ENCODE measurements around the gene RUBCN.
A peak's percentile ranks its signal among the peaks of the same experiment; 100 is the strongest.
"Not testable (repeated sequence)": the region's sequence is repeated elsewhere in the genome, so short reads cannot be mapped to it uniquely, and the experiment has no call there.

The RUBCN gene

GRCh38 chr3:197734667-197735318, 1.9 kb downstream of the RUBCN start:
- no peak for DNase-seq (ENCODE audit: low spot score)

- DNase-seq (ENCODE audit: low spot score) = no peak
Observed at GRCh38 chr3:197733042-197733441, 3.7 kb downstream of the RUBCN start.

DNA sequence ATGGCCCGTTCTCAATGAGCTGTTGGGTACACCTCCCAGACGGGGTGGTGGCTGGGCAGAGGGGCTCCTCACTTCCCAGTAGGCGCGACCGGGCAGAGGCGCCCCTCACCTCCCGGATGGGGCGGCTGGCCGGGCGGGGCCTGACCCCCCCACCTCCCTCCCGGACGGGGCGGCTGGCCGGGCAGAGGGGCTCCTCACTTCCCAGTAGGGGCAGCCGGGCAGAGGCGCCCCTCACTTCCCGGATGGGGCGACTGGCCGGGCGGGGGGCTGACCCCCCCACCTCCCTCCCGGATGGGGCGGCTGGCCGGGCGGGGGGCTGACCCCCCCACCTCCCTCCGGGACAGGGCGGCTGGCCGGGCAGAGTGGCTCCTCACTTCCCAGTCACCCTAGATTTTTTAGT, 5.2 kb downstream of the RUBCN start:
- DNase-seq (ENCODE audit: low spot score) = not testable (repeated sequence)

DNA sequence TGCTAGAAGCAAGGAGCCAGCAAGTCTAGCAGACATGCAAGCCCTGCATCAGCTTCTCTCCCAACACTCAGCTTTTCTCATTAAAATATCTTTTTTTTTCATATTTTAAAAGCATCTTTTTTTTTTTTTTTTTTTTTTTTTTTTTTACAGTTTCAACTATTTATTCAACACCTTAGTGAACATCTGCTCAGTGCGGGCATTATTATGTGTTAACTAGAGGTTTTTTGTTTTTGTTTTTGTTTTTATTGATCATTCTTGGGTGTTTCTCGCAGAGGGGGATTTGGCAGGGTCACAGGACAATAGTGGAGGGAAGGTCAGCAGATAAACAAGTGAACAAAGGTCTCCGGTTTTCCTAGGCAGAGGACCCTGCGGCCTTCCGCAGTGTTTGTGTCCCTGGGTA, 5.9 kb downstream of the RUBCN start:
- DNase-seq (ENCODE audit: low spot score) = not testable (repeated sequence)

DNA sequence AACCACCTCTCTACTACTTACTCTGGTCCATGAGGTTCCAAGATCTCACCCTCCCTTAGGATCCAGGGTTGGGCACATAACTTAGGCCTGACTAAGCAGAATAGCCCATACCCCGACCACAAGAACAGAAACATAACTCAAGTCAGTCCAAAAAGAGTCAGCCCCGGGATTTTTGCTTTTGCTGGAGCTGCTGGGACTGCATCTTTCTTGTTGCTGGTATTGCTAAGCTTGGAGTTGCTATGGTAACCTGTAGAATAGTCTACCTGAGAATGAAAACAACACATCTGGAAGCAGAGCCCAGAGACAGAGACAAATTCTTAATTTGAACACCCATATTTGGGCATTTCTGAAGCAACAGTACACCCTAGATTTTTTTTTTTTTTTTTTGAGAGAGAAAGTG, 6.5 kb downstream of the RUBCN start:
- DNase-seq (ENCODE audit: low spot score) = no peak

GRCh38 chr3:197728487-197728886, 8.2 kb downstream of the RUBCN start:
- DNase-seq (ENCODE audit: low spot score) = no peak

DNA sequence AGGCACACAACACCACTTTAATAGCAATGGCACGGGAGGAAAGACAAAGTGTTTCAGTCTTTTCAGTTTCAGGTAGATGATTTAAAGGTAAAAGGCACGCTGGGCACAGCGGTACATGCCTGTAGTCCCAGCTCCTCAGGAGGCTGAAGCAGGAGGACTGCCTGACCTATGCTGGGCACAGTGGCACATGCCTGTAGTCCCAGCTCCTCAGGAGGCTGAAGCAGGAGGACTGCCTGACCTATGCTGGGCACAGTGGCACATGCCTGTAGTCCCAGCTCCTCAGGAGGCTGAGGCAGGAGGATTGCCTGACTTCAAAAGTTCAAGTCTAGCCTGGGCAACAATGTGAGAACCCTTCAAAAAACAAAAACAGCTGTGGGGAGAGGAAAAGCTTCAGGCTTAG, 8.8 kb downstream of the RUBCN start:
- DNase-seq (ENCODE audit: low spot score) = not testable (repeated sequence)

DNA sequence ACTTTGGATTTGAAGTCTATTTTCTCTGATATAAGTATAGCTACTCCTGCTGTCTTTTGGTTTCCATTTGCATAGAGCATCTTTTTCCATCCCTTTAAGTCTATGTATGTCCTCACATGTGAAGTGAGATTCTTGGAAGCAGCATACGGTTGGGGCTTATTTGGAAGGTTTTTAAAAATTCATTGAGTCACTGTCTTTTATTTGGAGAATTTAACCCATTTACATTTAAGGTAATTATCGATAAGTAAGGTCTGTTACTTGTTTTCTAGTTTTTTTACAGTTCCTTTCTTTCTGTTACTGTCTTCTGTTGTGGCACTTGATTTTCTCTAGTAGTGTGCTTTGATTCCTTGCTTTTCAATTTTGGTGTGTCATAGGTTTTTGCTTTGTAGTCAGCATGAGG, 14.0 kb downstream of the RUBCN start:
- DNase-seq (ENCODE audit: low spot score) = no peak

DNA sequence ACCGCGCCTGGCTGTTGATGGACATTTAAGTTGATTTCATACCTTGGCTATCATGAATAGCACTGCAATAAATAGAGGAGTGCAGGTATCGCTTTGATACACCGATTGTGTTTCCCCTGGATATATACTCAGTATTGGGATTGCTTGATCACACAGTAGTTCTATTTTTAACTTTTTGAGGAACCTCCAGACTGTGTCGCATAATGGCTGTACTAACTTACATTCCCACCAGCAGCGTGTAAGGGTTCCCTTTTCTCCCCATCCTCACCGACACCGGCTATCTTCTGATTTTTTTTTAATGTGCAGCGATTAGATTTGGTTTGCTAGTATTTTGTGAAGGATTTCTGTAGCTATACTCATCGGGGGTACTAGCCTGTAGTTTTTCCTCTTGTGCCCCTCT, 16.0 kb downstream of the RUBCN start:
- DNase-seq (ENCODE audit: low spot score) = no peak

- no peak for DNase-seq (ENCODE audit: low spot score)
Observed at GRCh38 chr3:197718891-197719290, 17.8 kb downstream of the RUBCN start.

DNA sequence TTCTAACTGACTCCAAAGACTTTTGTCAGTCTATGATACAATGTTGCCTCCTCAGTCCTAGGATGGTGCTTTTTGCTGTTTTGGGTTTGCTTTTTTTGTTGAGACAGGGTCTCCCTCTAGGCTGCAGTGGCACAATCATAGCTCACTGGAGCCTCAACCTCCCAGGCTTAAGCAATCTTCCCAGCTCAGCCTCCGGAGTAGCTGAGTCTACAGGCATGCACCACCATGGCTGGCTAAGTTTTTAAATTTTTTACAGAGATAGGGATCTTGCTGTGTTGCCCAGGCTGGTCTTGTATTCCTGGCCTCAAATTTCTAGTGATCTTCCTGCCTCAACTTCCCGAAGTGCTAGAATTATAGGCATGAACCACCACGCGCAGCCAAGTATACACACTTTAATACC, 22.5 kb downstream of the RUBCN start:
- DNase-seq (ENCODE audit: low spot score) = no peak

- DNase-seq (ENCODE audit: low spot score) = no peak
Observed at GRCh38 chr3:197713477-197713822, 23.3 kb downstream of the RUBCN start.

DNA sequence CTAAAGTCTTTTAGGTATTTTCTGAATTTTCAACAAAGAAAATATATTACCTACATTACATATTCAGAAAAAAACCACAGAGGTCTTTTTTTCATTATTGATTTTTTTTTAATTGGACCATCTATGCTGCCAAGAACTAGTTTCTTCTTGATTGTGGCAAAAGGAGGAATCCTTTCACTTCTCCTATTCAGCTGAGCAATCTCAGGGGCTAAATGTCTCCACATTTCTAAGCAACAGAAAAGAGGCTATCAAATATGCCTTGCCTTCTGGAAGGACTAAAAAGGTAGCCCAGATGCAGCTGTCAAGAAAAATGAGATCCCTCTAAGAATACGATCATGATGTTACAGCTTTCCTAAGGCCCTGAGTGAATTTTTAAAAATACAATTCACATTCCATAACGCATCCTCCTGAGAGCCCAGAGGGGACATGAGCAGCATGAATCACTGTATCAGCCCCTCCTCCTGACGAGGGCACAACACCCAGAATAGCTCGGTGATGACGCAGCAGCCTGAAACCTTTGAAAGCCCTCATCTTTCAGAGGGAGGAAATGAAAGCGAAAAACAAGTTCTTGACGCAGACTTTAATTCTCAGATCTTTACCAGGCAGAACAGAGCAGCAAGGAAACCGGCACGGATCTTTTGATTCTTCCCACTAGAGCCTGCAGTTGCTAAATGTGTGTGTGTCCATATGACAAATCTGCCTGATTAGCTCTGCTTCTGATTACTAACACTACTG, 24.6 kb downstream of the RUBCN start:
- DNase-seq (ENCODE audit: low spot score) = peak; percentile 96

DNA sequence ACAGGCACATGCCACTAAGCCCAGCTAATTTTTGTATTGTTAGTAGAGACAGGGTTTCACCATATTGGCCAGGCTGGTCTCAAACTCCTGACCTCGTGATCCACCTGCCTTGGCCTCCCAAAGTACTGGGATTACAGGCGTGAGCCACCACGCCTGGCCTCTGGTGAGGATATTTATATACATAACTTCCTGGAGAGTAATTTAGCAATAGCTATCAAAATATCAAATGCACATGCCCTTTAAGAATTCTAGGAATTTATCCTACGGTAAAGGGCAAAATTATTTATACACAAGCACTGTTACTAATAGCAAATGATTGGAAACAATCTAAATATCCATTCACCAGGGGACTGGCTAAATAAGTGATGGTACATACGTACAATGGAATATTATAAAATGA, 25.7 kb downstream of the RUBCN start:
- DNase-seq (ENCODE audit: low spot score) = not testable (repeated sequence)

DNA sequence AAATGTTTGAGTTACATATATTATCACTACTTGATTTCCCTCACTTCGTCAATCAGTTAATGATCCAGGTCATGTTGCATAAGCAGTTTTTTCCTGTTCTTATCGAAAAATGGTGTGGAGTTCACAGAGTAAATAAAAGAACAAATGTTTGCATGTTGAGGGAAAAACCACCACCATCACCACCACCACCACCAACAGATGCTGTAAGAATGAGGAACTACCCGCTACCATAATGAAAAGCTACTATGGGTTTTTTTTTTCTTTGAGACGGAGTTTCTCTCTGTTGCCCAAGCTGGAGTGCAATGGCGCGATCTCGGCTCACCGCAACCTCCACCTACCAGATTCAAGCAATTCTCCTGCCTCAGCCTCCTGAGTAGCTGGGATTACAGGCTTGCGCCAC, 27.6 kb downstream of the RUBCN start:
- no peak for DNase-seq (ENCODE audit: low spot score)

GRCh38 chr3:197706658-197707057, 30.0 kb downstream of the RUBCN start:
- DNase-seq (ENCODE audit: low spot score) = no peak

DNA sequence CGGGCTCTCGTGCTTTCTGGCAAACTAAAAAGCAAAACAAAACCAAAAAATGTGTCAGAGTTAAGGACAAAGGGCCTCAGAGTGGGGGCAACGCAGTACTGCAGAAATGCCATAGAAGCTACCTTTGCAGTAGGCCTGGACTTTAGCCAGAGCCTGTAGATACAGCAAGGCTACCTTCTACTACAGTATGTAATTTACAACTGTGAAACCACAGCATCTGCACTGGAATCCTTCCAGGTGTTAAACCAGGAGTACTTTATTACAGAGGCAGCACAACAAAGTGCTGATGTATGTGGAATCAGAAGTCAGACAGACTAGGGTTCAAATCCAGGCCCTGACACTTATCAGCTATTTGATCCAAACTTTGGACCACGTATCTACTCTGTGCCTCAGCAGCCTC, 34.9 kb downstream of the RUBCN start:
- DNase-seq (ENCODE audit: low spot score) = no peak

DNA sequence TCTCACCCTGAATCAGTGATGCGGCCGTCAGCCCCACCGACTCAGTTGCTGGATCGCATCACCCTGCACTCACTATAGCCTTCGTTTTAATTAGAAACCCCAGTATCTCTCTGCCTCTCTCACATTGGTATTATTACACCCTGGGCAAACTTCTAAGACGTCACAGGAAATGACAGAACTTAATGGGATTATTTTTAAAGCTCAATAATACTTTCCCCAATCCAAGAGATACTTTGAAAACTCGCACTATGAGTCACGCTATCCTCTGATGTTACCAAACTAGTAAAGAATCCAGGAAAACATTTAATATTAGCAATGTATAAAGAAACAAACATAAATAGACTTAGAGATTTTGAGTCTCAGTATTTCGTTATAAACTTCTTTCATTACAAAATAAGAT, 36.6 kb downstream of the RUBCN start:
- DNase-seq (ENCODE audit: low spot score) = no peak

DNA sequence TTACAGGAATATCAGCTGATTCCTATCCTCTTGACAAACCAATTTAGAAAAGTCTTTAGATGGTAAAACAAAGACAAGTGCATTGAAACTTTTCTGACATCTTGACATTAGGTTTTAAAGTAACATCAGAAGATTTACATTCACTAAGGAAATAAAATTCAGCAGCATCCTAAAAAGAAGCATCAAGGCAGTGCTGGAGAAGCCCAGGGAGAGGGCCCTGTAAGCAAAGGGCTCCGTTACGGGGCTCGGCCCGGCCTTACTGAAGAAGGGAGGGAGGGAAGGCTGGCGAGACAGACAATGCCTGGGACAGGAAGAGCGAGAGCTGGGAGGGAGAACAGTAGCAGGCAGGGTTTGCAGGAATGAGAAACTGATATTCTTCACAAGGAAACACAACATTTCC, 39.3 kb downstream of the RUBCN start:
- DNase-seq (ENCODE audit: low spot score) = no peak

DNA sequence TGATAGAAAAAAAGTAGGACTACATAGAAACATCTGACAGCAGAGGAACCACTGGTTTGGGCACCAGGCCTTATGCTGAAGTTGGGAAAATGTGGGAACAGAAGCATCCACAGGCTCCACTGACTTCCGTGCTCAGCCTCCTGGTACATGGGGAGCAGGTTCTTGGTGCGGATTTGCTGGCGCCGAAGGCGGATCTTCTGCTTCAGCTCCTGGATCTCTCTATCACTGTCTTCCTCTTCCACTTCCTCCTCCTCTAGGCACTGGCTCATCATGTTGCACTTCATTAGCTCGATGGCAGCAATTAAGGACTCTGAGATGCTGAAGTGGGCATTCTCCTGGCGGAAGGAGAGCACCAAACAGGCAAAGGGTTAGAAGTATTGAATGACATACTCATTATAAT, 42.5 kb downstream of the RUBCN start:
- DNase-seq (ENCODE audit: low spot score) = no peak

GRCh38 chr3:197692641-197693040, 44.1 kb downstream of the RUBCN start:
- DNase-seq (ENCODE audit: low spot score) = no peak

DNA sequence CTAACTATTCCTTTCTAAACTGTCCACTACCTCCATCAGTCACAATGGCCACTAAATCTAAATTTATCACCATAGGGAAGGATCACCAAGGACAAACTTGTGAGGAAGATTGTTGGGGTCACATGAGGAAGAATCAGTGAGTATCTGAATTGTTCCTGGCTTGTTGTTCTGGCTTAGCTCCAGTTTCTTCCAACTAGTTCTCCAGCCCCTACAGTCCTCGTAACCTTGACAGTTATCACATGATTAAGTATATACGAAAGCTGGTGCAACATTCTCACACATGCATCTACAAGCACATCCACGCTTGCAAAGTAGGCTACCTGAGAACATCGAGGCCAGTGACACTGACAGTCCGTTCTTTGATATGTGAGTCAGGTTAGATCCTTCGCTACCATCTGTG, 46.0 kb downstream of the RUBCN start:
- no peak for DNase-seq (ENCODE audit: low spot score)

GRCh38 chr3:197687570-197687969, 49.1 kb downstream of the RUBCN start:
- DNase-seq (ENCODE audit: low spot score) = no peak

GRCh38 chr3:197686899-197687298, 49.8 kb downstream of the RUBCN start:
- no peak for DNase-seq (ENCODE audit: low spot score)
